Stimulated activated CD8-positive, alpha-beta memory T cell treated with anti-CD3 and anti-CD28 coated beads, Interleukin-15, amount 100 ng/mL, for 48 hours (primary cell): ENCODE data around the gene CCDC50.

Source experiments
- DNase-seq, 2 donors: peaks; one replicate each; pipeline ENCODE4 v3.0.0-alpha.2; 2020; ENCODE audit warnings: low read depth in 2 of 2

The CCDC50 gene

GRCh38 chr3:191348098-191348497 is 18.9 kb downstream of the CCDC50 start:
- DNase-seq, result no peak

DNA sequence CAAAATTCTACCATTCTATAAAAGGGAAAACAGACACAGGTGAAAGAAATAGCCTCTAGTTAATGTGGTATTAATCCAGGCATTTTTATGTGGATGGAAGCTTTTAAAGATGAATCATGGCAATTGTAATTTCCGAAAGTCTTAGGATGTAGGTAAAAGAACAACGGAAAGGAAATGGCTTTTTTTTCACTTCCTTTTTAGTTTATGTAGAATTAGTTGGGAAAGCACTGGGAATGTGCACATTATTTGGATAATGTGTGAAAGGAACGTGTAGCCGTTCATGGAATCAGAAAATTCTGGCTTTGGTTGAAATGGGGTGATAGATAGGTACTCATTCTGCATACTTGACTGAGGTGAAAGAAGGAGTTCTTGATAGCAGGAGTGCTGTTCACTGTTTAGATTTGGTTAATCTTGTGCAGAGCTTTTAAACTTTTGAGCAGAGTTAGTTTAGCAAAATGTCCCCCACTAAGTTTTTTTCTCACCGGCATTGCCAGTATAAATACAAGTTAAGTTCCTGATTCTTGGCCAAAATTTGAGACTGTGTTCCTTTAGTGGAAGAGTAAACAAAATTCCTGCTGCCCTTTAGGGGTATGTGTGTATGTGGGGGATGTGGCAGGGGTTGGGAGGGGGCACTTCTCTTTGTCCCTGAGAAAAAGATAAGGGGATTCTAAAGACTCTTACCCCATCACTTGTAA is 21.3 kb downstream of the CCDC50 start:
- no peak for DNase-seq

GRCh38 chr3:191352014-191352413 is 22.8 kb downstream of the CCDC50 start:
- no peak for DNase-seq

DNA sequence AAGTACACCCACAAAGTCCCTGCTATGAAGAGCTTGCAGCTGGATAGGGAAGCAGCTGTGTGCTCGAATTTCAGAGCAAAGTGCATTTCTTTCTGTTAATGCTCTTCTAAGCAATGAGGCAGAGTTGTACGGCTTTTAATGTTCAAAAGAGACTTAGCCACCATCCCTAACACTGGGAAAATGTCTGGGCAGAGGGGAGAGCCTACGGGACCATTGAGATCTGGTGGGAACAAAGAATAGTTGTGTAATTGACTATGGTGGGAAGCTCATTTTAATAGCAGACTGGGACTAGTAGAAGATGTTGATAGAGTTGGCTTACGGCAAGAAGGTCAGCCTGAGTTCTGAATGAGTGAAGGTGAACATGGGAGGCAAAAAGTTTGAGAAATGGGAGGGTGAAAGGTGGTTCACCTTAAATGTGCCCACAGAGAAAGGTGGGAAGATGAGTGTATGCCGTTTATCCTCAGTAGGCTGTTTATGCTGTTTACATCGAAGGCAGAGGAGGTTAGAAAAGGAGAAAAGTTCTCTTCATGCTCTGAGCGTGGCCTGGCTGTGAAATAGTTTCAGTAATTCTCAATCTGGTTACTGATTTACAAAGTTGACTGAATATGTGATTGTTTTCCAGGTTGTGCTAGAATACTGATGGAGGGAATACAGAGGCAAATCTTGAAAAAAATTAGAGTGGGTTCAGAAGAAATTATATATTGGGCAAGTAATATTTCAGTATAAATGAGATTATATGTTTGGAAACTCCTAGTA is 24.0 kb downstream of the CCDC50 start:
- DNase-seq, result no peak

GRCh38 chr3:191355406-191355805 is 26.2 kb downstream of the CCDC50 start:
- DNase-seq, result no peak

DNA sequence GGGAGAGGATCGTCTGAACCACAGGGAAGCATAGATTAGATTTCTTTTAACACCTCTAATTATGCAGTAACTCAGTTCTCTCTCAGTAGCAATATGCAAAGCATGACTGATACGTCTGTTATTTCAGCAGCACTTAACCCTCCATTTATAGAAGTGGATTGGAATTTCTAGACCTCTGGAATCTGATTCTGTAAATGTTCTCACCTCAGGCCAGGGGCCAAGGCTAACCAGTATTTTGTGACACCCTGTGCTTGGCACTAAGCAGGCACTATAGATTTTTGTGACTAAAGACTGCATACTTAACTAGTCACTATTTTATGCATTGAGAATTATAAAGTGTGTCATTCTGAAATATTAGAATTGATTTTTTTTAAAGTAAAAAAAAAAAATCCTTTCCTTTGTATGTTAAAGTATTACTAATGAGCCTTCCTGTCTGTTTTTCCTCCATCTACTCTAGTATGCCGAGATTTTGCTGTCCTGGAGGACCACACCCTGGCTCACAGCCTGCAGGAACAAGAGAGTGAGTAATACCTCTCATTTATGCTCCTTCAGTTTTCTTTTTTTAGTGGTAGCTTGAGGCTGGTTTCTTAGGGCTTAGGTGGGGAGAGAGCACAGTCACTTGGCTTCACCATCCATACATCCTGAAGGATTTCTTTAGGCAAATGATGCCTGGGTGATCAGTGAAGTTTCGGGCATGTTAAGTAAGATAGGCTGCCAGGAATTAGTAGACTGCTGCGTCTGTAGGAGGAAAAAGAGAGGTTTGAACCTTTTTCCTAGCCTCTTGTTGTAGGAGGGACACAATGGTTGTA is 27.6 kb downstream of the CCDC50 start:
- DNase-seq, result no peak

- DNase-seq, result no peak
These were observed 28.7 kb downstream of the CCDC50 start for GRCh38 chr3:191357909-191358308.

GRCh38 chr3:191358929-191359328 is 29.7 kb downstream of the CCDC50 start:
- DNase-seq, result no peak

DNA sequence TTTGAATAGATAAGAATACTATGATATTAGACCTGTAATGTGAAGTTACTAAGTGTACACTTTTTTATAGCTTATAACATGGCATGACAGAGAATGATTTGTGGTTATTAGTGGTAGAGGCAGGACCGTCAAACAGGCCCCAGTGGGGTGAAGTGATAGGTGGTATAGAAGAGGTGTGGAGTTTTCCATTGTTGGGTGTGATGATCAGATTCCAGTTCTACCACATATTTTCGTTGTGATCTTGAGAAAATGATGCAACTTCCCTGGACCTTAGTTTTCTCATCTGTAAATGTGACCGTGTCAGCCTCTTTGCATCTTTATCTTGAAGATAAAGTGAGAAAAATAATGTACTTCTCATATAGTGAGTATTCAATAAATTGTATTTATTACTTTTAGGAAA is 31.4 kb downstream of the CCDC50 start:
- no peak for DNase-seq

DNA sequence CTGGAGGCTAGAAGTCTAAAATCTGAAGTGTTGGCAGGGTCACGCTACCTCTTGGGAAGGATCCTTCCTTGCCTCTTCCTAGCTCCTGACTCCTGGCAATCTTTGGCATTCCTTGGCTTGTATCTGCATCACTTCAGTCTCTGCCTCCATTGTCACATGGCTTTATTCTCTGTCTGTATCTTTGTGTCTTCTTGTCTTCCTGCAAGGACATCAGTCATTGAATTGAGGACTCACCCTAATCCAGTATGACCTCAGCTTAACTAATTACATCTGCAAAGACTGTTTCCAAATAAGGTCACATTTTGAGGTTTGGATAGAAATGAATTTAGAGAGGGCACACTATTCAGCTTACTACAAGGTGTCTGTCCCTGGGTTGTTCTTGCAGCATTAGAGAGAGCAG is 32.3 kb downstream of the CCDC50 start:
- no peak for DNase-seq

GRCh38 chr3:191362037-191362436 is 32.8 kb downstream of the CCDC50 start:
- DNase-seq, result no peak

- no peak for DNase-seq
These were observed 33.4 kb downstream of the CCDC50 start for GRCh38 chr3:191362524-191363090.

GRCh38 chr3:191363221-191363620 is 34.0 kb downstream of the CCDC50 start:
- DNase-seq, result no peak

DNA sequence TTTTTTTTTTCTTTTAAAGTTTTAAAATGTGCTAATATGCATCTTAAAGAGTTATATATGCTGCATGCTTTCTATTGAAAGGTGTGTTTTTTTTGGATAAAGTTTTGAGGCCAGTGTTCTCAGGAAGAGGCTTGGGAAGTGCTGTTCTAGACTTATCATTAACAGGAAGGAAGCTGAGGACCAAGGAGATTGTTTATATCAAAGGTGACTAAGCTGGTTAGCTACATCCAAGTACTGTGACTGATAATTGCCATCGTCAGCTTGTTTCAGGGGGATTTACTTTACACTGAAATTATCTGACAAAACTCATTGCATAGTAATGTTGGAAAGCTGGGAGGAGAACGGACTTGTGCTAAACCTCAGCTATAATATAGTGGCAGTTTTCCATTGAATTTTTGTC is 37.5 kb downstream of the CCDC50 start:
- DNase-seq, result no peak

DNA sequence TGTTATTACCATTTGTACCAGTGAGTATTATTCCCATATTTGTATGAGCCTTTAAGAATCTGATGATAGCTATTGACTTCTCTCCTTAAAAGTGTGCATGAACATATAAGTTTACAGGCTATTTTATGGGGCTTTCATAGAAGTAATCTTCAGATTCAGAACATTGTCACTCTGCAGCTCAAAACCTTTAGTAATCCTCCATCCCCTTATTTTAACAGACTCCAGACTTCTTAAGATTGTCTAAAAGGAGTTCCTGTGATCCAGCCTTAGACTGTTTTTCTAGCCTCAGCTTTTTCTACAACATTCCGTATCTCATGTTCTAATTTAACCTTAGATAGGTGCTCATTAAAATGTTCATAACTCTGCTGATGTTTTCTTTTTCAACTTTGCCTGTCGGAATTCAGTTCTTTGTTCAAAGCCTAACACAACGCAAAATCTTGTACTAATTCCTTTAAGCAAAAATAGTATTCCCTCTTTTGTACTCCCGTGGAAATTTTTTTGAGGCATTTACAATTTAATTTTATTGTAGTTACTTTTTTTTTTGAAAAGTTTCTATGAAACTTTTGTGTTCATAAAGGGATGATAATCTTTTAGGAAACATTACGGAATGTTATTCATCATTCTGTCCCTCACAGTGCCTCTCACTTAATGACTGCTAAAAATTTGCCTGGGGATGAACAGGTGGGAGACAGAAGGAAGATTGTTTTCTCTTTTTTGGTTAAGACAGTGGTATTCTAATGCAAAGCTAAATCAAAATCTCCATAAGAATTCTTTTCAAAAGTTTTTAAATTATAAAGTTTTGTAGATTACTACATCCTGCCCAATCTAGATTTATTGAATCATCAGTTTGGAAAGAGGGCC is 39.8 kb downstream of the CCDC50 start:
- no peak for DNase-seq

- DNase-seq, result no peak
These were observed 40.4 kb downstream of the CCDC50 start for GRCh38 chr3:191369616-191370010.

DNA sequence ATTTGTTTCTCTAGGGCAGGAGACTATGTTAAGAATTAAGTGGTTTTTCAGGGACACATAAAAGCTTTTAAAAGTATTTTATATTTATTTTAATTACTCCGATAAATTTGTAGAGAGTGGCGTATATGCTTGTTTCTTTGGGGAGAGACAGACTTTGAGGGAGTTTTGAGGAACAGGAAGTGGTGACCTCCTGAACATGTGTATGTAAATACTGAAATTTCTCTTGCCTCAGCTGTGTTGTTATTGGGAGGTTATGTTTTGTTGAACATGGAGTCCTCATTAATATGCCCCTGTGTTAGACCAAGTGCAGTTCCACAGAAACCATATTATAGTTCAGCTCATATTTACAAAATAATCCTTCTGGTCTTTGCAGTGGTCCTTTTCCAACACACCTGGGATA is 42.9 kb downstream of the CCDC50 start:
- DNase-seq, result no peak

DNA sequence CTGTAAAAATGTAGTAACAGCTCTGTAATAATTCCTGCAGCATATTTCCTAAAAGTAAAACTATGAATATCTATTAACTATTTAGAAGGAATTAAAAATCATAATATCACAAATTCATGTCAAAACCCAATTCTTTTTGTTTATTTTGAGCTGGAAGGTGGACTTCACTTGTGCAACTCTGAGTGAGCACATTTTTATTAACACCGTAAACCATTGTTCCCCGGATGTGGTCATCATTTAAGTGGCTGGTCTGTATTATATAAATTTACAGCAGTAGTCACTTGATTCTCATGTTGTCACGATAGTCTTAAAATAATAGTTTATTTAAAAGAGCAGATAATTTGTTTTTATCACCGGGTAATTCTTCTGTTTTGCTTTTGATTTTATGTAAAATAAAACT is 44.1 kb downstream of the CCDC50 start:
- no peak for DNase-seq

DNA sequence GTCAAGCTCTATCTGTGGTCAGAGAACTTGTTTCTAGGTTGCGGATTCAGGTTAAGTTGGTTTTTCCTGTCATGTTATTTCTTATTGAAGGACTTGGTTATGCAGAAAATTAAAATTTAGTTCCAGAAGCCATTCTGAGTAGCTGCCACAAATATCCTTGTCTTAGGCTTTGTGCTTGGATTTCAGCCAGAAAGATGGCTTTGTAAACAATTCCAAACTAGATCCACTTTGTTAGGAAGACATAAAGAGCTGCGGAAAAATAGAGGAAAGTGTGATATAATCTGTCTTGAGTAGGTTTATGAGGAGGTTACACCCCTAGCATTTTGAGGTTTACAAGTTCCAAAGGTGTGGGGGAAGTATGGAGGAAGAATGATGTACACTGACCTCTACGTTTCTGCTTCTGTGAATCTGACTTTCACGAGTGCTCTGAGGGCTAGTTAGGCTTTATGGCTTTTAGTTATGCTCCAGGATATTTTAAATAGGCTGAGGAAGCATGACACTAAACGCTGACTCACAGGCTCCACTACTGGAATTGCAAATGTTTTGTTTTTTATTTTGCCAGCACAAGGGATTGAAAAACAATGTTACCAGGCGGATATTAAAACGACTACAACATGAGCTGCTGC is 47.4 kb downstream of the CCDC50 start:
- no peak for DNase-seq

- no peak for DNase-seq
These were observed 49.1 kb downstream of the CCDC50 start for GRCh38 chr3:191378142-191378812.
